HG02642 (cell line): Measurements from ENCODE around the gene DHX29.
"Not testable (repeated sequence)": the region's sequence is repeated elsewhere in the genome, so short reads cannot be mapped to it uniquely, and the experiment has no call there.

Experiments used
- ATAC-seq: cut with Tn5 transposase; IDR thresholded peaks from one replicate; pipeline ENCODE4 v1.9.1; 2021; ENCODE audit warnings: mild to moderate bottlenecking; ENCODE audit not compliant: unreplicated experiment, poor library complexity

Gene DHX29

DNA sequence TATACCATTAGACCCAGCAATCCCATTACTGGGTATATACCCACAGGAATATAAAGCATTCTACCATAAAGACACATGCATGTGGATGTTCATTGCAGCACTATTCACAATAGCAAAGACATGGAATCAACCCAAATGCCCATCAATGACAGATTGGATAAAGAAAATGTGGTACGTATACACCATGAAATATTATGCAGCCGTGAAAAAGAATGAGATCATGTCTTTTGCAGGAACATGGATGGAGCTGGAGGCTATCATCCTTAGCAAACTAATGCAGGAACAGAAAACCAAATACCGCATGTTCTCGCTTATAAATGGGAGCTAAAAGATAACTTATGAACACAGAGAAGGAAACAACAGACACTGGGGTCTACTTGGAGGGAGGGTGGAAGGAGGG, 10.7 kb upstream of the DHX29 start:
- ATAC-seq: not testable (repeated sequence)

DNA sequence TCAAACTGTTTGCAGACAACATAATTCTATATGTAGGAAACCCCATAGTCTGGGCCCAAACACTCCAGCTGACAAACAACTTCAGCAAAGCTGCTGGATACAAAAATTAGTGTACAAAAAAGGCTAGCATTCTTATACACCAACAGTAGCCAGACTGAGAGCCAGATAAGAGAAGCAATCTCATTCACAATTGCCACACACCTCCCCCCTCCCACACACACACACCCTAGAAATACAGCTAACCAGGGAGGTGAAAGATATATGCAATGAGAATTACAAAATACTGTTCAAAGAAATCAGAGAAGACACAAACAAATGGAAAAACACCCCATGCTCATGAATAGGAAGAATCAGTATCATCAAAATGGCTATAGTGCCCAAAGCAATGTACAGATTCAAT, 9.3 kb upstream of the DHX29 start:
- ATAC-seq: no peak

DNA sequence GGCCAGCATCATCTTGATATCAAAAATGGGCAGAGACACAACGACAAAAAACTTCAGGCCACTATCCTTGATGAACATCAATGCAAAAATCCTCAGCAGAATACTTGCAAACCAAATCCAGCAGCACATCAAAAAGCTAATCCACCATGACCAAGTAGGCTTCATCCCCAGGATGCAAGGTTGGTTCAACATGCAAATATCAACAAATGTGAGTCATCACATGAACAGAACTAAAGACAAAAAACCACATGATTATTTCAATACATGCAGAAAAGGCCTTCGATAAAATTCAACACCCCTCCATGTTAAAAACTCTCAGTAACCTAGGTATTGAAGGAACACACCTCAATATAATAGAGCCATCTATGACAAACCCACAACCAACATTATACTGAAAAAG, 8.8 kb upstream of the DHX29 start:
- ATAC-seq: no peak

DNA sequence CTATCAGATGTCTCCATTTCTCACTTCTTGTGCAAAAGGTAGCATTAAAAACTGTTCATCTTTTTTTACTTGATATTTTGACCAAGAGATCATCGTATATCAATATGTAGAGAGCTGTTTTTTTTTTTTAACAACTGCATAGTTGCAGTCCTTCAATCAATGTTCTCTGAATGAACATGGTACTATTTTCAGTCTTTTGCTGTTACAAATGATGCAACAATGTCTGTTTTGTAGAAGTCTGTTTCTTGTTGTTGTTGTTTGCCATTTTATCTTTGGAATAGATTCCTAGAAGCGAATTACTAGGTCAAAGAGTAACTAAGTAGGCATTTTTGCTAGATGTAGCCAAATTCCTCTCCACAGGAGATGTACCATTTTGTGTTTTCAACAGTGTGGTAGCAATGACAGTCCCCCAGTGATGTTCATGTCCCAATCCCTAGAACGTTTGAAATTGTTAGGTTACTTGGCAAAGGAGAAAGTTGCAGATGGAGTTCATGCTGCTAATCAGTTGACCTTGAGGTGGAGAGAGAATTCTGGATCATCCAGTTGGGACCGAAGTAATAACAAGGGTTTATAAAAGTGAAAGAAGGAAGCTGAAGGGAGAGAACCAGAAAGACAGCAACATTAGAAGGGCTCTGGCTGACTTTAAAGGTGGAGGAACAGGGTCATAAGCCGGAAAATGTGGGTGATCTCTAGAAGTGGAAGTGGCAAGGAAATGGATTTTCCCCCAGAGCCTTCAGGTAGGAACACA, 6.5 kb upstream of the DHX29 start:
- no peak for ATAC-seq

DNA sequence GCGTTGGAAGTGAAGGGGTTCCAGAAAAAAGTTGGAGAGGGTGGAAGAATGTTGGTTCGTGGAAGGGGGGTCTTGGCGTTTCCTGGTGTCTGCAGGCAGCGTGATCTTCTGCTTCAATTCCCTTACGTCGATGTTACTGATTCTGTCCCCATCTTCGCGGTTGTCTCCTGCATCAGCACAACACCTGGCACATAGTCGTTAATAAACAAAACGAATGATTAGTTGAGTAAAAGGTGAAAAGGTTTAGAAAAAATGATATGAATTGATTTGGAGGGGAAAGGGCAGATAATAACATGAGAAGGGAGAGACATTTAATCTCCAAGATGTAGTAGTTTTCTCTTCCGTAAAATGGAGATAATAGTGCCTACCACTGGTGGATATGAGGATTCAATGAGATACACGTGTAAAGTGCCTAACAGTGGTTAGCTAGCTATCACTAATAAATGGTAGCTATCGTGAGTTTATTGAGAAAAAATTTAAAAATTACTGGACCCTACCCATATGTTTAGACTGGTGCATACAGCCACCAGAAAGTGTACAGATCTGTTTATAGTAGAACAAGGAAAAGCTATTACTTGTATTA, 851 bp upstream of the DHX29 start:
- ATAC-seq: peak; percentile 3

DNA sequence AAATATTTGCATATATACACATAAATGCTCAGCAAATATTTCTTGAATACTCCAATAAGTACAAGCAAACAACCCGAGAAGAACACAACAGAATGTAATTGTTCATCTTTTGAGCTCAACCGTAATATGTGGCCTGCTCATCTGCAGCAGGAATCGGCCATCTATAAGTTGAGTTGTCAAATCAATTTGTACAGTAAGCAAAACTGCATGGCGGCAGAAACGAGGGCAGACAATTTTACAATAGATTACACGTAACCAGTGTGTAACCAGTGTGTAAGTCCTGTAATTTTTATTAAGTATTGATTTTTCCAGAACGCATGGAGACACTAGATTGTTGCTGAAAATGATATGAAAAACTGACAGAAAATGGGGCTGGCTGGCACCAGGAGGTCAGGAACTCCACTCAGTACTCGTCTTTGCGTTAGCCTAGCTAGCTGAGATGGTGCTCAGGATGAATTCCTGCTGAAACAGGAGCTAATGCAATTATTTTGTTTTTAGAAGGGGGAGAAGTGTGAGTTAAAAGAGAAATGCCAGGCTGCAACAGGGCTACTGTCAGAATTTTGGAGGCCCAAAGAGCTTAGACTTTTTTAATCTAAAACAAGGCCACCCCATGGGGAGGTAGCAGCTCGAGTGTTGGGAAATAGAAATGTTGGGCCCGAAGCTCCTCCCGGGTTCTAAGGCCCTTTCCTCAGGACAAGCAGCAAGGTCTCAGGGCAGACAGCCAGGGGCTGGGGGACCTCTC, 682 bp downstream of the DHX29 start:
- ATAC-seq: no peak

DNA sequence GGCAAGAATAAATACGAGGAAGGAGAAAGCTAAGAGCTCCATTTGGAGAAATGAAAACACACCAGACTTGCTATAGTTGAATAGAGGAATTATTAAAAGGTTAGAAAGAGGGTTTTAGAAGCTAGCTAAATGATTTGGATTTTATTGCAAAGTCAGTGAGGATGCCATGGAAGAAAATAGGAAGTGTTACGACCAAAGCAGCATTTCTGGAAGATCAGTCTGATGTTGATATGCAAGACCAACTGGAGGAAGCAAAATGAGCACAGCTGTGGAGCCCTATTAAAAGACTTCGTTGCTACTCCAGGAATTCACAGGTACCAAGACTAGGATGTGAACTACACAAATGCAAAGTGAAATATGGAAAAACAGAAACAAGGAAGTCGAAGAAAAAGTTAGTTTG, 2.1 kb downstream of the DHX29 start:
- ATAC-seq: no peak

DNA sequence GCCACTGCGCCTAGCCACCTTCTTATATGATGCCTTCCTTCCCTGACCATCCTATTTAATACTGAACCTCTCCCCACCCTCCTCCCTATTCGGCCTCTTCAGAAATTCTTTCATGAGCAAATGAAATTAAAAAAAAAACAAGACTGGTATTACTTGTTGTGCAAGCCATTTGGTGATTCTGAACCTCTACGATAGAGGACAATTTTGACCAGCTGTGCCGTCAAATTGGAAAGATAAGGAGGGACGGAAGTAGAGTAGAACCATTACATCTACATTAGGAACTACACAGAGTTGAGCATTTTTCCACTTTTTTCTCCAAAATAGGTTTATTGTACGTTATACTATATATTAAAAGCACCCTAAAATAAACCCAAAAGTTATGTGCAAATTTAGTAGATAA, 2.9 kb downstream of the DHX29 start:
- ATAC-seq: no peak

DNA sequence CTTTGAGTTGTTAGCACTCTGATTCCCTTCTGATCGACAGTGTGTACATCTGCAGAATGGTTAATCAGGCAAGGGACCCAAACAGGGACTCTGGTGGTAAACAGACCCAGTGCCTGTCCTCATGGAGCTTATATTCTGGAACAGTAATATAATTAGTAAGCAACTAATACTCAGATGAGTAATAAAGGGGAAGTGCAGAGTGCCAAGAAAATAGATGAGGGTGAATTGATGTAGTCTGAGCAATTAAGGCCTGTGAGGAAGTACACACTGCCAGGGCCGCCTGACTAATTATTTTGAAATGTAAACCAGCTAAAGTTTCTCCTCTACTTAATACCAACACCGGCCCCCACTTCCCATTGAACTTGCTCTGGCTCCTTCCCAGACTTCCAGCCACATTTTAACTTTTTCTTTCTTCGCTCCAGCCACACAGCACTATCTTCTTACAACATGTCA, 4.2 kb downstream of the DHX29 start:
- ATAC-seq: no peak

DNA sequence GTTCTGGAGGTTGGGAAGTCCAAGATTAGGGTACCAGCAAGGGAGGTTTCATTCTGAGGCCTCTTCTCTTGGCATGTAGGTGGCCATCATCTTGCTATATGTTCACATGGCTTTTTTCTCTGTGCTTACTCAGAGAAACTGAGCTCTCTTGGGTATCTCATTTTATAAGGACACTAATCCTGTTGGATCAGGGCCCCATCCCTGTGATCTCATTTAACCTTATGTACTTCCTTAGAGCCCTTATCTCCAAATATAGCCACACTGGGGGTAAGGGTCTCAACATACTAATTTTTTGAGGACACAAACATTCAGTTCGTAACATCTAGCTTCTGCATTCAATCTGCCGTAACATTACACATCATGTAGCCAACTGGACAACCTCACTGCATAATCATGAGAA, 6.6 kb downstream of the DHX29 start:
- no peak for ATAC-seq

DNA sequence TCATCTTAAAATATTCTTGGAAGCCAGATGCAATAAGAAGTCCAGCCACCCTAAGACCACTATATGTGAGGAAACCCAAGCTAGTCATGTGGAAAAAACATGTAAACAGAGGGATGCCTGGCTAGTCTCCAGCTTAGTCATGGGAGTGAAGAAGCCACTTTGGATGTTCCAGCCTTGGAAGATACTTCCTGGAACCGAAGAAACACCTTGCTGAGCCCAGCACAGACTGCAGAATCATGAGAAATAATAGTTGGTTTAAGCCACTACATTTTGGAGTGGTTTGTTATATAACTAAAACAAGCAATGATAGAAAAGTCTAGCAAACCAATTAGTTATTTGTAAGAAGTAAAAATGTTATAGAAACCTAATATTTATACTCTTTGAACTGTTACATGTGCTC, 12.6 kb downstream of the DHX29 start:
- ATAC-seq: no peak

DNA sequence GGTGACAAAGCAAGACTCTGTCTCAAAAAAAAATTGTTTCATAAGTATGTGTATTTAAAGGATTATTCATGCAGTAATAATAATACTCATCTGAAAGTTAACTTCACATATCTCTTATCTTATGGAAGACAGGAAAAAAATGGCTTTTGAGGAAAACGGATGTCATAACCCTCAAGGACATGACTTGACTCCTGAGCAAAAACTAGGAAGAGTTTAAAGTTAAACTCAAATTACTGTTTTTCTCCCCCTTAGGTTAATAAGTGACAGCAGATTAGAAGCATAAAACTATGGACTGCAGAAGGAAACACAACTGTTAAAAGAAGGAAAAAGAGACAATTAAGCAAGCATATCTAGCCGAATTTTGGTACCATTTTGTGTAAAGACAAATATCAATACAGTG, 16.5 kb downstream of the DHX29 start:
- ATAC-seq: no peak

DNA sequence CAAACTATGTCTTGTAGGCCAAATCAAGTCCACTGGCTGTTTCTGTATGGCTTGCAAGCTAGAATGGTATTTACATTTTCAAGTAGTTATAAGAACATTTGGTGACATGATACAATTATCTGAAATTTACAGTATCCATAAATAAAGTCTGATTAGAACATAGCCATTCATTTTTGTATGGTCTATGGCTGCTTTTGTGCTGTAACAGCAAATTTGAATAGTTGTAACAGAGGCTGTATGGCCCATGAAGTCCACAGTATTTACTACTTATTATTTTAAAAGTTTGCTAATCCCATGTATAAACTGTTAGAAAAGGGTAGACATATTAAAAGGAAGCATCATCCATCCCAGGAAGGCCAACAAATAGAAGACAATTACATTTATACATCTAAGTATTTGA, 17.7 kb downstream of the DHX29 start:
- no peak for ATAC-seq

DNA sequence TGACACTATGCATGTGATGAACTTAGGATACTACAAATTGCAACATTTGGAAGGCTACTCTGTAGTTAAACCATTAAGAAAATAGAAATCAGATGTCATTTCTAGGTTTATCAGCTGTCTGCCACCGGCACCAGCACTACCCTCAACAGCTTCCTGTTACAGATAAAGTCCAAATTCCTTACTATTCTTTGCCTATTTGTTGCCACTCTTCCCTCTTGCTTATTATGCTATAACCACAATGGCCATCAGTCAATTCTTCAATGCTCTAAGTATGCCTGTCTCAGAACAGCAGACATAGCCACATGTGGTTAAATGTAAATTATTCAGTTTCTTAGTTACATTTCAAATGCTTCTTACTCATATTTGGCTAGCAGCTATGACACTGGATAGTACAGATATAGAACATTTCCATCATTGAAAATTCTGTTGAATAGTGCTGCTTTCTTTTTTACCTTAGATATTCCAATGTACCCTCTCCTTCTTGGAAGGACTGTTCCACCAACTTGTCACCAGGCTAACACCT, 21.0 kb downstream of the DHX29 start:
- ATAC-seq: no peak

DNA sequence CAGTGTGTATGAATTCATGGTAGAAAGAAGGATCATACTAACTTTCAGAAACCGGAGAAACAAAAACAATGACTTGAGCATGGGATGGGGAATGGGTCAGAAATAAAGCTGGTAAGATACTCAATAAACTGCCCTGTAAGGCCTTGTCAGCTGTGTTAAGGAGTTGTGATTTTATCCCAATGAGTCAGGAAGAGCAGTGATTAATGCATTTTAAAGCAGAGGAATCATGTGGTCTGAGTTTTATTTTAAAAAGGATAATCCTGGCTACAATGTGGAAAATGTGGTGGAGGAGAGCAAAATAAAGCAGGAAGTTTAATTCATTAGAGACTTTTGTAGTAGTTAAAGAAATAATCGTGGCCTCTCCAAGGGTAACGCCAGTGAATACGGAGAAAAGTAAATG, 28.7 kb downstream of the DHX29 start:
- ATAC-seq: no peak

DNA sequence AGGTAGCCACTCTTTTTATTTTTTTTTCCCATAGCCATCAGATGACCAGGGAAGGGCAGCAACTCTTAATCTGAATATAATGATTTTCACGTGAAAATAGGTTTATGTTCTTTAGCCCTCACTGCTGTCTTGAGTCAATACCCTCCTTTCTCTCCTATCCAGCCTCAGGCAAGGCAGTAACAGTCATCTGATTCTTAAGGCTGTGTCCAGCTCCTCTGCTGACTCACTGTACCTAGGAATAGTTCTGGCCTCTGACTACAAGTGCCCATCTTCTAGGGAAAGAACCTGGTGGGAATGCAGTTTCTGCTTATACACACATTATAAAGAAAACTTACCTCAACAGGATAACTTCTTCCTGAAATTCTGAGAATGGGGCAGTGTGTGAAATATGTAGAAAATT, 30.7 kb downstream of the DHX29 start:
- no peak for ATAC-seq

DNA sequence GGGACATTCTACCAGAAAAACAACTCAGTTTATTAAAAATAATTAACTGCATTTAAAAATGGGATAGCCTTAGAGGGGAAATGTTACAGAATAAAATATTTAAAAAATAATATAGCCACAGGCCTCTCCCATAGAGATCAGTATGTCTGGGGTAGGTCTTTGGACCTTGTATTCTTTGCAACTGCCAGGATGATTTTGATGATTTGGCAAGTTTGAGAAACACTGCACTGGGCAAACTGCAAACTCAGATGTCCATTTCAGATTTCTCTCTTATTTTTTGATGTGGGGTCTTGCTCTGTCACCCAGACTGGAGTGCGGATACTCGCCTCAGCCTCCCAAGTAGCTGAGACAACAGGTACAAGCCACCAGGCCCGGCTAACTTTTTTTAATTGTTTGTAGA, 49.2 kb downstream of the DHX29 start:
- ATAC-seq: no peak

DNA sequence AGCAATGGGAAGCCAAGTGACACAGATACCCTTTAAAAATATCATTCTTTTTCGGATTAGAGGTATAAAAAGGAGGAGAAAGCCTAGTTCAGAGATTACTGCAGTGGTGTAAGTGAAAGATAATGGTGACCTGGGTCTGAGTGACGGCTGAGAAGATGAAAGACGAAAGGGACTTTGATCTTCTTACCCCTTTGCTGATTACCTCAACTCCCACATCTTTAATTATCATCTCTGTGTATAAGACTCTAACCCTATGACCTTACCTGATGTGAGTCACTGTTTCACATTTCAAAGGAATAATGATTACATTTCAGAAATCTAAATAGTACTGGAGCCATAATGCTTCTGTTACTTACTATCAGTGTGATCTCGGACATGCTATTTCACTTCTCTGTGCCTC, 52.7 kb downstream of the DHX29 start:
- ATAC-seq: no peak

DNA sequence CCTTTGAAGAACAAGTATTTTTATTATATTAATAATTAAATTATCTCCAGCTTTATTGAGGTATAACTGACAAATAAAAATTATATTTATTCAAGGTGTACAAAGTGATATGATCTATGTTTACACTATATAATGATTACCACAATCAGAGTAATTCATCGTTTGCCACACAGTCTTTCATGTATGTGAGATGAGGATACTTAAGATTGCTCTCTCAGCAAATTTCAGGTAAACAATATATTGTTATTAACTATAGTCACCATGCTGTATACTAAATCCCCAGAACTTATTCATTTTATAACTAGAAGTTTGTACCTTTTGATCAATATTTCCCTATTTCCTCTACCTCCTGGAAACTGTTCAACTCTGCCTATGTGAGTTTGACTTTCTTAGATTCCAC, 57.4 kb downstream of the DHX29 start:
- ATAC-seq: no peak

DNA sequence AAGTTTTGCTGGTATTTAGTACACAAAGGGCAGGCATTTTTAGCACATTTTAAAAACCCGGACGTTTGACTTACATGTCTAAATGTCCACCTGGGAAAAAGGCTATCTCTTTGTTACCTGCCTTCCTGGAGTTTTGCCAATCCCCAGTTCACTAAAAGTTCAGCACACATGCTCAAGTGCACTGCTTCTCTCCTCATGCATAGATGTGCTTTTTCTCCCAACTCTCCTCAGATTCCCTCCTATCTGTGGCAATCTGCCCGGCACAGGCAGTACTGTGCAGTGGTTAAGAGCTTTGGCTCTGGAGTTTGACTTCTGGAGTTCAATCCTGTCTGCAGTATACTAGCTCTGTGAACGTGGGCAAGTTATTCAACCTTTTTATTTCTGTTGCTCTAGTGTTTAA, 65.7 kb downstream of the DHX29 start:
- ATAC-seq: no peak

DNA sequence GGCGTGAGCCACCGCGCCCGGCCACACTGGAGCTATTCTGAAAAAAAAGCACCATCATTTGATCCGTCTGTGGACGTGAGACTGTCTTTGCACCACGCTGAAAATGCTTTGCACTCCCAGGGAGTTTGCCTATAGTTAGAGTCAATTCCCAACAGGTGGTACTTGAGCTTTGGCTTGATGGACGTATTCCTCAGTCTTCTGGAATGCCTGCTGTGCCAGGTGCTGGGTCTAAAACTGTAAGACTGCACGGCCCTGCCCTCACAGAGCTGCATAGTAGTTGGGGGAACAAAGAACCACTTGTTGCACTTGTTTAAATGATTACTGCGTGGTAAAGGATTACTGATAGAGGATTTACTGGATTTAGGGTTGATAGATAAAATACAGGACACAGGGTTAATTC, 70.7 kb downstream of the DHX29 start:
- ATAC-seq: no peak
